AG10803 (cell line): ENCODE data around the gene CD4.
"Not testable (repeated sequence)": the region's sequence is repeated elsewhere in the genome, so short reads cannot be mapped to it uniquely, and the experiment has no call there.

ENCODE experiments used
- DNase-seq: peaks from one replicate; pipeline ENCODE4 v3.0.0; 2010; ENCODE audit warnings: low read depth
- H3K4me3 ChIP-seq: 2 replicates; pipeline ENCODE4 v1.5.1; 2011; ENCODE audit warnings: mild to moderate bottlenecking, low read length, control low read depth
- TF ChIP-seq, protein P1 (sequence below): conservative IDR thresholded peaks from 2 replicates; pipeline ENCODE4 v1.5.1; 2011; ENCODE audit warnings: mild to moderate bottlenecking, low read length, control low read depth, inconsistent platforms

Gene CD4

DNA sequence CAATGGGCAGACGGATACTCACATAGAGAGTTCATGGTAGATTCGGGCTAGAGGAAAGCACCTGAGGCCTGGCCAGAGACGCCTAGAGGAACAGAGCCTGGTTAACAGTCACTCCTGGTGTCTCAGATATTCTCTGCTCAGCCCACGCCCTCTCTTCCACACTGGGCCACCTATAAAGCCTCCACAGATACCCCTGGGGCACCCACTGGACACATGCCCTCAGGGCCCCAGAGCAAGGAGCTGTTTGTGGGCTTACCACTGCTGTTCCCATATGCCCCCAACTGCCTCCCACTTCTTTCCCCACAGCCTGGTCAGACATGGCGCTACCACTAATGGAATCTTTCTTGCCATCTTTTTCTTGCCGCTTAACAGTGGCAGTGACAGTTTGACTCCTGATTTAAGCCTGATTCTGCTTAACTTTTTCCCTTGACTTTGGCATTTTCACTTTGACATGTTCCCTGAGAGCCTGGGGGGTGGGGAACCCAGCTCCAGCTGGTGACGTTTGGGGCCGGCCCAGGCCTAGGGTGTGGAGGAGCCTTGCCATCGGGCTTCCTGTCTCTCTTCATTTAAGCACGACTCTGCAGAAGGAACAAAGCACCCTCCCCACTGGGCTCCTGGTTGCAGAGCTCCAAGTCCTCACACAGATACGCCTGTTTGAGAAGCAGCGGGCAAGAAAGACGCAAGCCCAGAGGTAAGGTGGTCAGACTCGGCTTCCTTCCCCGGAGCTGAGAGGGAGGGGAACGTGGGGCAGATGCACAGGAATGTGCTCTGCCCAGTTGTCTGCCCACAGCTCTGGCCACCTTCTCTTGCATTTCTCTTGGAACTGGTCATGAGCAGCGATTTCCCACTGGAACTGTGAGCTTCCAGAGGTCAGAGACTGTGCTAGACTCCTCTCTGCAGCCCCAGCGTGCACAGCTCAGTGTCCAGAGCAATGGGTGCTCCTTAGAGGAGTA, at the start of gene CD4:
Gene CD4 (plus strand): TSS at position 557 of the 953 bp plus-strand sequence. CDS start 10,611 bp downstream, outside the sequence.
- TF ChIP-seq, protein P1, sequence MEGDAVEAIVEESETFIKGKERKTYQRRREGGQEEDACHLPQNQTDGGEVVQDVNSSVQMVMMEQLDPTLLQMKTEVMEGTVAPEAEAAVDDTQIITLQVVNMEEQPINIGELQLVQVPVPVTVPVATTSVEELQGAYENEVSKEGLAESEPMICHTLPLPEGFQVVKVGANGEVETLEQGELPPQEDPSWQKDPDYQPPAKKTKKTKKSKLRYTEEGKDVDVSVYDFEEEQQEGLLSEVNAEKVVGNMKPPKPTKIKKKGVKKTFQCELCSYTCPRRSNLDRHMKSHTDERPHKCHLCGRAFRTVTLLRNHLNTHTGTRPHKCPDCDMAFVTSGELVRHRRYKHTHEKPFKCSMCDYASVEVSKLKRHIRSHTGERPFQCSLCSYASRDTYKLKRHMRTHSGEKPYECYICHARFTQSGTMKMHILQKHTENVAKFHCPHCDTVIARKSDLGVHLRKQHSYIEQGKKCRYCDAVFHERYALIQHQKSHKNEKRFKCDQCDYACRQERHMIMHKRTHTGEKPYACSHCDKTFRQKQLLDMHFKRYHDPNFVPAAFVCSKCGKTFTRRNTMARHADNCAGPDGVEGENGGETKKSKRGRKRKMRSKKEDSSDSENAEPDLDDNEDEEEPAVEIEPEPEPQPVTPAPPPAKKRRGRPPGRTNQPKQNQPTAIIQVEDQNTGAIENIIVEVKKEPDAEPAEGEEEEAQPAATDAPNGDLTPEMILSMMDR: no peak
- DNase-seq: no peak
- H3K4me3 ChIP-seq: no peak within 1 kb of the TSS

DNA sequence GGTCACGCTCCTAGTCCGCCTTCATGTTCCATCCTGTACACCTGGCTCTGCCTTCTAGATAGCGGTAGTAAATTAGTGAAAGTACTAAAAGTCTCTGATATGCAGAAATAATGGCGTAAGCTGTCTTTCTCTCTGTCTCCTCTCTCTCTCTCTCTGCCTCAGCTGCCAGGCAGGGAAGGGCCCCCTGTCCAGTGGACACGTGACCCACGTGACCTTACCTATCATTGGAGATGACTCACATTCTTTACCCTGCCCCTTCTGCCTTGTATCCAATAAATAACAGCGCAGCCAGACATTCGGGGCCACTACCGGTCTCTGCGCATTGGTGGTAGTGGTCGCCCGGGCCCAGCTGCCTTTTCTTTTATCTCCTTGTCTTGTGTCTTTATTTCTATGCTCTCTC, 47.2 kb upstream of the CD4 start:
- DNase-seq, H3K4me3 ChIP-seq: not testable (repeated sequence)

DNA sequence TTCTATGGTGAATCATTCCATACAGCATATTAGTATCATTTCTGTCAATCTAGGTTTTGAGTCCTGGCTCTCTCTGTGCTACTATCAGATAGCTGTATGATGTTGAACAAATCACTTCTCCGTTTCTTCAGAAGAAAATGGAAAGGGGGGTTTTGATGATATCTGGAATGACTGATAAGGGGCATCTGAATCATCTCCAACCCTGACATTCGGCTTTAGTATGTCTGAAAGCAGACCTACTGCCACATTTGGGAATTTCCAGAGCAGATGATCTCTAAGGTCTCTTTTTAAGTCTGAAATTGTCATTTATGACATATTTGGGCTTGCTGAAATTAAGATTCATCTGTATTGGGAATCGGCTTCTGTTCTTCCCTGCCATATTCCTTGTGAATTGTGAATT, 46.5 kb upstream of the CD4 start:
- TF ChIP-seq, protein P1: no peak

DNA sequence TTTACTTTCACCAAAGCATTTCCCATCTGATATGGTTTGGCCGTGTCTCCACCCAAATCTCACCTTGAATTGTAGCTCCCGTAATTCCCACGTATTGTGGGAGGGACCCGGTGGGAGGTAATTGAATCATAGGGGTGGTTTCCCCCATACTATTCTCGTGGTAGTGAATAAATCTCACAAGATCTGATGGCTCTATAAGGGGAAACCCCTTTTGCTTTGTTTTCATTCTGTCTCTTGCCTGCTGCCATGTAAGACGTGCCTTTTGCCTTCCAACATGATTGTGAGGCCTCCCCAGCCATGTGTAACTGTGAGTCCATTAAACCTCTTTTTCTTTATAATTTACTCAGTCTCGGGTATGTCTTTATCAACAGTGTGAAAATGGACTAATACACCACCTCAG, 46.0 kb upstream of the CD4 start:
- DNase-seq, H3K4me3 ChIP-seq: not testable (repeated sequence)

More for the DNA sequence above, 46.5 kb upstream of the CD4 start:
- H3K4me3 ChIP-seq: no peak overlapping the region
- DNase-seq: no peak

DNA sequence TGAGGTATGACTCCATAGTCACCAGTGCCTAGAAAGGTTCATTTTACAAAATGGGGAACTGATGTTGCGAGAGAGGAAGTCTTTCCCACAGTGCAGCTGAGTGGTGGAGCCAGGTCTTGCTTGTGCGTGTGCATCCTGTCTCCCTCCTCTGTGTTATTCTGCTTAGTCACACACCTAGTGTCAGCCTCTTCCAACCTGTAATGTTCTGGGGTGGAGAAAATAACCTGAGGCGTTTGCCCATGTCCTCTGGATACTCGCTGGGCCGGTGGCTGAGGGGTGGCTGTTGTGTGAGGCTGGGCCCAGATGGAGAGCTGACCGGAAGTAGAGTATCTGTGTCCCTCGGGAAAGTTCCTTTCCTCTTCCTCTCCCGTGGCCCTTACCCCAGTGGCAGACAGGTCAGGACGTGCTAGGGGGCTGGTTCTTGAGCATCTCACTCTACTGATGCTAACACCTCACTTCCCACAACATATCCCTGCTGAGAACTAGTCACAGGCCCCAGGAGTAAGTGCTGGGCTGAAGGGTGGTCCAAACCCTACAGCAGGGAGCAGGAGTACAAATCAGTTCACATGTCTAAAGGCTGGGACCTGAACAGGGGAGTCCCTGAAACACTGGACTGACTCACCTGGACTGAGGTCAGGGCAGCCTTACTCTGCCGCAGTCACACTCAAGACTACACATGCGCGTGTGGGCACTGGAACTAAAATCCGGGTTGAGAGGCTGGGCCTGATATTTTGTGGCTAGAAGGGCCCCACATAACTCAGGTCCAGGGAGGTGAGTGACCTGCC, 43.4 kb upstream of the CD4 start:
- H3K4me3 ChIP-seq: no peak overlapping the region
- no peak for DNase-seq
- TF ChIP-seq, protein P1: no peak

DNA sequence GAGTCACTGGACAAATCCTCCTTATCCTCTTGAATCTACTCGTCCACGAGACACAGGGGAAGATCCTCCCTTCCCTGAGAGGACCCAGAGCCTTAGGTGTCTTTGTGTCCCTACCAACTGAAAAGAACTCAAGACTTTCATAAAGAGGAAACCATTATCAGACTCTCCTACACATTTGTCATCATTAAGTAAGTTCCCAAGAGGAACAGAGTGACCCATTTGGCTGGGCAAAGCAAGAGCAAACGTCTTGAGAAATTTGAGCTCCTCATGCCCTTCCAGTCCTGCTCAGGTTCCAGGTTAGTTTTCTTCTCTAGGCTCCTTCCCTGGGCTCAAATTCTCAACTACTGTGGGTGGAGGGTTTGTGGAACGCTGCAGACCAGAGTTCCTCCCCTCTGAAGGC, 42.1 kb upstream of the CD4 start:
- TF ChIP-seq, protein P1: no peak
- no peak for DNase-seq
- H3K4me3 ChIP-seq: no peak overlapping the region

DNA sequence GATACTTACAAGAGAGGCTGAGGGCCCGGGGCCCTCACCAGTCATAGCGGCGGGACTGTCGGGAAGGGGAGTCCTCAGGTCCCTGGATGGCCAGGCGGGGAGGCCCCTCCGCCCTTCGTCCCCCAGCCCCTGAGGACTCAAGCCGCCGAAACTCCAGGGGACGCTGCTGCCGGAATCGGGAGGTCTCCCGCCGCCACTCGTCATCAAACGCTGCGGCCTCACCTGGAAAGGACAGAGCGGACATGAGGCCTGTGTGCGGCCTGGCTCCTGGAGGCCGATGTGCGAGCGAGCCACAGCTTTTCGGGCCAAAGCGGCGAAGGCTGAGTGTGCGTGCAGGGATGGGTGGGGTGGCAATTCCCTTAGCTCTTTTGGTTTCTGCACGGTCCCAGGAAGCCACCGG, 40.6 kb upstream of the CD4 start:
- no peak for DNase-seq
- TF ChIP-seq, protein P1: no peak
- no peak overlapping the region for H3K4me3 ChIP-seq

DNA sequence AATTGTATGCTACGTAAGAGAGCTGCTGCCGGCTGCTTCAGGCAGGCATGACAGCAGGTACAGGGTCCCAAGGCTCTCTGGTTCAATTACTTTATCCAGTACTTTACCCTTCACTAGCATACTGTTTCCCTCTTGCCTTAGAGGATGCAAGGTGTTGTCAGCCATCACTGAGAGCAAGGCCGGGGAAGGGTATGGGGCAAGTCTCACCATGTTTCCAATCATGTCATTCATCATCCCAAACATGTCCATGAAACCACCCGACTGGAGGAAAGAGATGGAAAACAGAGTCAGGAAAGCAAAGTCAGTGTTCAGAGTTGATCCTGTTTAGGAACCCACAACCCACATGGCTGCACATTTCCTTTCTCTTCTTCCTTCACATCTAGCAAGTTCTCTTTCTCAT, 38.8 kb upstream of the CD4 start:
- TF ChIP-seq, protein P1: no peak
- no peak for DNase-seq

More for the DNA sequence above, 38.8 kb upstream of the CD4 start:
- H3K4me3 ChIP-seq: no peak overlapping the region
